ENCODE results near the gene FCRLA. TPM values are rescaled to one million over a fixed set of nuclear protein-coding genes. Genes with fewer than 3 reads are reported as not detected.

FCRLA gene
- total RNA-seq = 0.17 and 0.72 TPM in 2 replicates

GRCh38 chr1:161706482-161707347, at the start of gene FCRLA:
FCRLA (plus strand) TSS chr1:161707229; CDS start chr1:161707265, 36 bp downstream.

GRCh38 chr1:161662684-161663339, 44.2 kb upstream of the FCRLA start, which contains the start of gene FCGR2B:
FCGR2B (plus strand) TSS chr1:161663143; CDS start chr1:161663242, 99 bp downstream.

GRCh38 chr1:161720956-161721737, 14.1 kb downstream of the FCRLA start, which contains the start of gene FCRLB:
FCRLB (plus strand) TSS chr1:161721544; CDS start chr1:161722673, 1,129 bp downstream.

DNA sequence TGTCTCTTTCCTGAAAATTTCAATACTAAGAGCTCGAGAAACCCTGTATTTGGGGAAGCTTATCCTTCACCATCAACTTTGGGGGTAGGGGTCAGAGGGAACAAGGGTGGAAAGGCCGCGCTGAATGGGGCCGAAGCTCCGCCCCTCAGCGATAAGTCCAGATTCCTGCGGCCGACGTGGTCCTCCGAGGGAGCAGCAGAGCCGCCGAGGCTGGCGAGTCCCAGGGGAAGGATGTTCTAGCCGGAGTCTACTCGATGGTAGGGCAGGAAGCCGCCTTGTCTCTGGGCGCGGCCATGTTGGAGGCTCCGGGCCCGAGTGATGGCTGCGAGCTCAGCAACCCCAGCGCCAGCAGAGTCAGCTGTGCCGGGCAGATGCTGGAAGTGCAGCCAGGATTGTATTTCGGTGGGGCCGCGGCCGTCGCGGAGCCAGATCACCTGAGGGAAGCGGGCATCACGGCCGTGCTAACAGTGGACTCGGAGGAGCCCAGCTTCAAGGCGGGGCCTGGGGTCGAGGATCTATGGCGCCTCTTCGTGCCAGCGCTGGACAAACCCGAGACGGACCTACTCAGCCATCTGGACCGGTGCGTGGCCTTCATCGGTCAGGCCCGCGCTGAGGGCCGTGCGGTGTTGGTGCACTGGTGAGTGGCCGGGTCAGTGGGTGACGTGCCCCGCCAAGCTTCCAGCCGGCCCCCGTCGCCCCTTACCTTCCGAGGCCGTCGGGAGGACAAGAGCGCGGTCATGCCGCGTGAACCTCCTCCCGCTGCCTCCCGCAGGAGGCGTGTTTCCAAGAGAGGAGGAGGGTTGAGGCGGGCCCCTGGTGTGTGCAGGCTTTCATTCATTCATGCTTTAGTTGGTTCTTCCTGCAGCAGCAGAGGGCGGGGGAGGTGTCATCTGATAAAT, 42.7 kb downstream of the FCRLA start, which contains the start of gene DUSP12:
Gene DUSP12, plus strand, starts transcription at position 278 of the 899 bp plus-strand sequence. Its CDS starts 16 bp downstream, at position 294.

Other genes with a start within 250 kb of the FCRLA start
- 0.20 and 0.50 TPM in 2 replicates for gene FCGR2A, start 201.8 kb upstream of the FCRLA start, total RNA-seq
- 0.65 and 4.5 TPM in 2 replicates for gene HSPA6, start 182.7 kb upstream of the FCRLA start, total RNA-seq
- not detected in 2 replicates for gene FCGR3A, start 157.4 kb upstream of the FCRLA start, total RNA-seq
- not detected in 2 replicates for gene FCGR3B, start 76.1 kb upstream of the FCRLA start, total RNA-seq
- not detected in 2 replicates for gene FCGR2B, start 44.1 kb upstream of the FCRLA start, total RNA-seq
- gene FCRLB, start 14.3 kb downstream of the FCRLA start, total RNA-seq = 1.6 and 2.9 TPM in 2 replicates
- gene DUSP12, start 42.6 kb downstream of the FCRLA start, total RNA-seq = 30.5 and 33.0 TPM in 2 replicates
- gene ATF6, start 59.1 kb downstream of the FCRLA start, total RNA-seq = 29.1 and 30.9 TPM in 2 replicates

Measured in smooth muscle cell of the pulmonary artery (primary cell).